ENCODE results near the gene ARHGAP9. TPM values are rescaled to one million over a fixed set of nuclear protein-coding genes. Genes with fewer than 3 reads are reported as not detected.

Gene ARHGAP9
- total RNA-seq, 6 donors from 2014 or later: 29.2 to 131 (median 43.7) TPM

GRCh38 chr12:57473886-57474285 lies 5.8 kb downstream of the ARHGAP9 start:
- Histone ChIP-seq H3K27ac (no peak overlapping the region), H3K4me3 (no peak overlapping the region), H3K36me3 (peaks cover 0 to 13% (median 1%) of the 10 kb centered on the region in 4 donors), H3K4me1 (peaks cover 13 to 35% (median 19%) of the 10 kb centered on the region in 4 donors), H3K9me3 (no peaks in the 10 kb centered on the region), H3K27me3 (peaks cover 0 to 24% (median 6%) of the 10 kb centered on the region in 4 donors)
- TF ChIP-seq EP300 (IDR thresholded peaks at IDR 0.05): no peak
- no peak for TF ChIP-seq POLR2A (IDR thresholded peaks at IDR 0.05)
- TF ChIP-seq, protein P1, sequence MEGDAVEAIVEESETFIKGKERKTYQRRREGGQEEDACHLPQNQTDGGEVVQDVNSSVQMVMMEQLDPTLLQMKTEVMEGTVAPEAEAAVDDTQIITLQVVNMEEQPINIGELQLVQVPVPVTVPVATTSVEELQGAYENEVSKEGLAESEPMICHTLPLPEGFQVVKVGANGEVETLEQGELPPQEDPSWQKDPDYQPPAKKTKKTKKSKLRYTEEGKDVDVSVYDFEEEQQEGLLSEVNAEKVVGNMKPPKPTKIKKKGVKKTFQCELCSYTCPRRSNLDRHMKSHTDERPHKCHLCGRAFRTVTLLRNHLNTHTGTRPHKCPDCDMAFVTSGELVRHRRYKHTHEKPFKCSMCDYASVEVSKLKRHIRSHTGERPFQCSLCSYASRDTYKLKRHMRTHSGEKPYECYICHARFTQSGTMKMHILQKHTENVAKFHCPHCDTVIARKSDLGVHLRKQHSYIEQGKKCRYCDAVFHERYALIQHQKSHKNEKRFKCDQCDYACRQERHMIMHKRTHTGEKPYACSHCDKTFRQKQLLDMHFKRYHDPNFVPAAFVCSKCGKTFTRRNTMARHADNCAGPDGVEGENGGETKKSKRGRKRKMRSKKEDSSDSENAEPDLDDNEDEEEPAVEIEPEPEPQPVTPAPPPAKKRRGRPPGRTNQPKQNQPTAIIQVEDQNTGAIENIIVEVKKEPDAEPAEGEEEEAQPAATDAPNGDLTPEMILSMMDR (IDR thresholded peaks at IDR 0.05): no peak
- TF ChIP-seq POLR2AphosphoS5 (IDR thresholded peaks at IDR 0.05): no peak
- 87 to 90% methylated on average over 5 of the region's 5 CpGs for WGBS, 2 donors
- no peak for DNase-seq
- no peak for ATAC-seq (ENCODE audit: low FRiP score in 2 of 2)

- H3K4me1 ChIP-seq: peaks cover 13 to 30% (median 19%) of the 10 kb centered on the region in 4 donors
- H3K4me3 ChIP-seq: no peak overlapping the region
- H3K9me3 ChIP-seq: no peaks in the 10 kb centered on the region
- H3K27ac ChIP-seq: no peak overlapping the region
- 69 to 73% methylated on average over 3 of the region's 3 CpGs for WGBS, 2 donors
- DNase-seq (no peak), ATAC-seq (ENCODE audit: low FRiP score in 2 of 2) (no peak)
- TF ChIP-seq POLR2AphosphoS5 (IDR thresholded peaks at IDR 0.05) (no peak), POLR2A (IDR thresholded peaks at IDR 0.05) (no peak), EP300 (IDR thresholded peaks at IDR 0.05) (no peak)
- TF ChIP-seq, protein P1 (IDR thresholded peaks at IDR 0.05): no peak
- peaks cover 0 to 14% (median 1%) of the 10 kb centered on the region in 4 donors for H3K36me3 ChIP-seq
- peaks cover 0 to 24% (median 6%) of the 10 kb centered on the region in 4 donors for H3K27me3 ChIP-seq
Measured at GRCh38 chr12:57473392-57473791, 6.3 kb downstream of the ARHGAP9 start.

DNA sequence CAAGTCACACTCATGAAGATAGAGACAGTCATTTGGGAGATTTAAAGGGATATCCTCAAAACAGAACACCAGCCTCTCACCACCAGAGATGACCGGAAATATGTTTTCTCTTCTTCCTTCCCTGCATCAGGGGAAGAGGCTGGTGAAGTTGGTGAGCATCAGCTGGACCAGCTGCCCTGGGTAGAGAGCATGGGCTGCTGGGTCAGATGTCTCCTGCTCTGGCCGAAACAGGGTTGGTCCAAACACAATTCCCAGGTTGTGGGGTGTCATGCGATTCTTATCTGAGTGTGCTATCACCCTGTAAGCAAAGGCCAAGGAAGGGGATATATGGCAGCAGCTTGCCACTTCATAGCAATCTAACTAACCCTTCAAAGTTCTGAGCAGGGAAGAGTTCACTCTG lies 7.3 kb downstream of the ARHGAP9 start:
- DNase-seq (no peak), ATAC-seq (ENCODE audit: low FRiP score in 2 of 2) (no peak)
- 88 to 91% methylated on average over 3 of the region's 3 CpGs for WGBS, 2 donors
- TF ChIP-seq EP300 (IDR thresholded peaks at IDR 0.05) (no peak), POLR2A (IDR thresholded peaks at IDR 0.05) (no peak), POLR2AphosphoS5 (IDR thresholded peaks at IDR 0.05) (no peak)
- TF ChIP-seq, protein P1 (IDR thresholded peaks at IDR 0.05): no peak
- peaks cover 0 to 24% (median 6%) of the 10 kb centered on the region in 4 donors for H3K27me3 ChIP-seq
- no peaks in the 10 kb centered on the region for H3K9me3 ChIP-seq
- peaks cover 13 to 25% (median 19%) of the 10 kb centered on the region in 4 donors for H3K4me1 ChIP-seq
- H3K27ac ChIP-seq: no peak overlapping the region
- H3K4me3 ChIP-seq: no peak overlapping the region
- H3K36me3 ChIP-seq: peaks cover 0 to 14% (median 1%) of the 10 kb centered on the region in 4 donors

- H3K27me3 ChIP-seq: peaks cover 0 to 23% (median 5%) of the 10 kb centered on the region in 4 donors
- 84 to 86% methylated on average over 2 to 3 of the region's 3 CpGs for WGBS, 2 donors
- no peaks in the 10 kb centered on the region for H3K9me3 ChIP-seq
- TF ChIP-seq EP300 (IDR thresholded peaks at IDR 0.05) (no peak), POLR2AphosphoS5 (IDR thresholded peaks at IDR 0.05) (no peak), POLR2A (IDR thresholded peaks at IDR 0.05) (no peak)
- TF ChIP-seq, protein P1 (IDR thresholded peaks at IDR 0.05): no peak
- DNase-seq (no peak), ATAC-seq (ENCODE audit: low FRiP score in 2 of 2) (no peak)
- H3K4me3 ChIP-seq: no peak overlapping the region
- H3K27ac ChIP-seq: no peak overlapping the region
- H3K4me1 ChIP-seq: peaks cover 13 to 23% (median 19%) of the 10 kb centered on the region in 4 donors
- peaks cover 0 to 14% (median 1%) of the 10 kb centered on the region in 4 donors for H3K36me3 ChIP-seq
Measured at GRCh38 chr12:57471661-57472060, 8.0 kb downstream of the ARHGAP9 start.
